Measurements from ENCODE around the gene UCMA. TPM values are rescaled to one million over a fixed set of nuclear protein-coding genes. Genes with fewer than 3 reads are reported as not detected.

UCMA gene
- total and polyA plus RNA-seq, 10 of the 15 experiments (the other 5 are each of a cell fraction or from before 2014, with no cell fraction given), result 0.15 TPM; not detected in 9

- no peak overlapping the region for H3K9ac ChIP-seq (ENCODE audit: control insufficient read depth, insufficient read depth, low read length)
- H3K27me3 ChIP-seq (replicated peaks in 1 of 2; ENCODE audit: control insufficient read depth in 2 of 2, insufficient read depth in 2 of 2, low read length in 1 of 2), result no peaks in the 10 kb centered on the region
- no peak overlapping the region for H3K27ac ChIP-seq (ENCODE audit: control insufficient read depth, insufficient read depth)
- CTCF ChIA-PET, result interaction anchor here (0.7 kb wide), 1 partner anchor 36 kb away, joined by 5 read pairs; no protein-coding TSS in a partner anchor
- no peaks in the 10 kb centered on the region for H3K4me1 ChIP-seq (ENCODE audit: control insufficient read depth, insufficient read depth, low read length)
- intact Hi-C loops (cut with micrococcal nuclease; ENCODE audit: unreplicated experiment), result no loop called here
- H2AFZ ChIP-seq (ENCODE audit: control insufficient read depth, low read depth, low read length), result no peak overlapping the region
- SMC1A ChIA-PET (ENCODE audit: uncharacterized antibody, unreplicated experiment), result no interaction called here
- no peaks in the 10 kb centered on the region for H3K36me3 ChIP-seq (ENCODE audit: control insufficient read depth in 2 of 2, insufficient read depth in 2 of 2, low read length in 1 of 2)
- FAIRE-seq (no peak), ATAC-seq (no peak), DNase-seq (ENCODE audit: low read depth, low spot score) (no peak)
- no TSS peak for BruUV-seq (replicated peaks)
- H4K20me1 ChIP-seq (ENCODE audit: control insufficient read depth, insufficient read depth), result no peaks in the 10 kb centered on the region
- 51% methylated on average over 4 of the region's 4 CpGs for WGBS (ENCODE audit: insufficient coverage, insufficient replicate concordance, low lambda C conversion rate, missing lambda C conversion rate)
- H3K4me2 ChIP-seq (ENCODE audit: control insufficient read depth, insufficient read depth), result no peak overlapping the region
- in situ Hi-C loops (cut with MboI), result no loop called here
- POLR2A ChIA-PET, result no interaction called here
- no peaks in the 10 kb centered on the region for H3K79me2 ChIP-seq (ENCODE audit: control insufficient read depth, insufficient read depth, low read length)
- RAD21 ChIA-PET (ENCODE audit: unreplicated experiment), result no interaction called here
- H3K9me3 ChIP-seq (replicated peaks; ENCODE audit: control insufficient read depth, insufficient read depth, low read length), result no peaks in the 10 kb centered on the region
- H3K4me3 ChIP-seq, result no peak overlapping the region
- TF ChIP-seq HDGF (IDR thresholded peaks at IDR 0.05), result no peak
- TF ChIP-seq MEF2A (IDR thresholded peaks at IDR 0.05; ENCODE audit: insufficient read depth, low read depth, low read length), result no peak
- no peak for TF ChIP-seq SMC3 (IDR thresholded peaks at IDR 0.05; ENCODE audit: borderline replicate concordance, low read length)
- TF ChIP-seq RAD51 (IDR thresholded peaks at IDR 0.05), result no peak
- no peak for TF ChIP-seq SIX5 (IDR thresholded peaks at IDR 0.05; ENCODE audit: low read depth, low read length, severe bottlenecking)
- TF ChIP-seq LARP7 (IDR thresholded peaks at IDR 0.05), result no peak
- no peak for TF ChIP-seq GABPA (IDR thresholded peaks at IDR 0.05; ENCODE audit: low read depth)
- TF ChIP-seq, protein P1, sequence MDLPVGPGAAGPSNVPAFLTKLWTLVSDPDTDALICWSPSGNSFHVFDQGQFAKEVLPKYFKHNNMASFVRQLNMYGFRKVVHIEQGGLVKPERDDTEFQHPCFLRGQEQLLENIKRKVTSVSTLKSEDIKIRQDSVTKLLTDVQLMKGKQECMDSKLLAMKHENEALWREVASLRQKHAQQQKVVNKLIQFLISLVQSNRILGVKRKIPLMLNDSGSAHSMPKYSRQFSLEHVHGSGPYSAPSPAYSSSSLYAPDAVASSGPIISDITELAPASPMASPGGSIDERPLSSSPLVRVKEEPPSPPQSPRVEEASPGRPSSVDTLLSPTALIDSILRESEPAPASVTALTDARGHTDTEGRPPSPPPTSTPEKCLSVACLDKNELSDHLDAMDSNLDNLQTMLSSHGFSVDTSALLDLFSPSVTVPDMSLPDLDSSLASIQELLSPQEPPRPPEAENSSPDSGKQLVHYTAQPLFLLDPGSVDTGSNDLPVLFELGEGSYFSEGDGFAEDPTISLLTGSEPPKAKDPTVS (IDR thresholded peaks at IDR 0.05; ENCODE audit: low read depth, low read length), result no peak
- TF ChIP-seq SPI1 (IDR thresholded peaks at IDR 0.05; ENCODE audit: borderline replicate concordance, insufficient read depth, low read depth, low read length), result no peak
- no peak for TF ChIP-seq IKZF2 (IDR thresholded peaks at IDR 0.05)
- TF ChIP-seq ZNF687 (IDR thresholded peaks at IDR 0.05), result no peak
- TF ChIP-seq E2F8 (IDR thresholded peaks at IDR 0.05; ENCODE audit: low read depth, partially characterized antibody), result no peak
- TF ChIP-seq SUPT20H (IDR thresholded peaks at IDR 0.05; ENCODE audit: borderline replicate concordance, control insufficient read depth, low read depth, low read length), result no peak
- no peak for TF ChIP-seq BACH1 (IDR thresholded peaks at IDR 0.05; ENCODE audit: borderline replicate concordance)
- TF ChIP-seq SMAD5 (IDR thresholded peaks at IDR 0.05; ENCODE audit: low read depth), result no peak
- TF ChIP-seq KDM1A (IDR thresholded peaks at IDR 0.05; ENCODE audit: borderline replicate concordance), result no peak
Observed at GRCh38 chr10:13247784-13248183, 13.6 kb upstream of the UCMA start.
